Mesendoderm (in vitro differentiated cells): ENCODE results near the gene EPS8.
"Not testable (repeated sequence)": the region's sequence is repeated elsewhere in the genome, so short reads cannot be mapped to it uniquely, and the experiment has no call there.

ENCODE experiments used
- DNase-seq: peaks from one replicate; pipeline ENCODE4 v3.0.0; 2013
- H2AK5ac ChIP-seq: 2 replicates; pipeline ENCODE4 v1.6.1; 2013; ENCODE audit warnings: low read length, inconsistent platforms
- H2BK120ac ChIP-seq: 2 replicates; pipeline ENCODE4 v1.6.1; 2013; ENCODE audit warnings: low read depth, mild to moderate bottlenecking, low read length, moderate library complexity, mixed read lengths
- H2BK15ac ChIP-seq: replicated peaks from 2 replicates; pipeline ENCODE4 v1.6.1; 2013; ENCODE audit warnings: low read depth, mild to moderate bottlenecking, moderate library complexity
- H2BK5ac ChIP-seq: 2 replicates; pipeline ENCODE4 v1.6.1; 2013; ENCODE audit warnings: low read length, inconsistent platforms
- H3K18ac ChIP-seq: 2 replicates; pipeline ENCODE4 v1.6.1; 2013; ENCODE audit warnings: mild to moderate bottlenecking, low read length, mixed read lengths
- H3K23ac ChIP-seq: one replicate; pipeline ENCODE4 v1.6.1; 2013; ENCODE audit warnings: low read length
- H3K27ac ChIP-seq: 2 replicates; pipeline ENCODE4 v1.5.1; 2013; ENCODE audit warnings: low read depth, mild to moderate bottlenecking, inconsistent platforms, low read length, moderate library complexity
- H3K27me3 ChIP-seq: 2 replicates; pipeline ENCODE4 v1.6.1; 2013; ENCODE audit warnings: low read length, control low read depth, mild to moderate bottlenecking, inconsistent platforms; ENCODE audit not compliant: insufficient read depth, poor library complexity
- H3K36me3 ChIP-seq: 2 replicates; pipeline ENCODE4 v1.6.1; 2013; ENCODE audit warnings: low read length, inconsistent platforms; ENCODE audit not compliant: control insufficient read depth, insufficient read depth
- H3K4ac ChIP-seq: one replicate; pipeline ENCODE4 v1.6.1; 2013; ENCODE audit warnings: low read depth, mild to moderate bottlenecking, low read length, moderate library complexity
- H3K4me1 ChIP-seq: 2 replicates; pipeline ENCODE4 v1.6.1; 2013; ENCODE audit warnings: low read depth, low read length, inconsistent platforms; ENCODE audit not compliant: control insufficient read depth
- H3K4me2 ChIP-seq: 2 replicates; pipeline ENCODE4 v1.6.1; 2013; ENCODE audit warnings: low read length
- H3K4me3 ChIP-seq: 2 replicates; pipeline ENCODE4 v1.5.1; 2013; ENCODE audit warnings: mild to moderate bottlenecking, low read length
- H3K56ac ChIP-seq: one replicate; pipeline ENCODE4 v1.6.1; 2013; ENCODE audit warnings: low read length
- H3K79me1 ChIP-seq: 2 replicates; pipeline ENCODE4 v1.6.1; 2013; ENCODE audit warnings: low read length, inconsistent platforms
- H3K79me2 ChIP-seq: 2 replicates; pipeline ENCODE4 v1.6.1; 2013; ENCODE audit warnings: mild to moderate bottlenecking, low read length; ENCODE audit not compliant: control insufficient read depth, insufficient read depth
- H3K9ac ChIP-seq: 2 replicates; pipeline ENCODE4 v1.6.1; 2013; ENCODE audit warnings: low read length, inconsistent platforms
- H4K5ac ChIP-seq: one replicate; pipeline ENCODE4 v1.6.1; 2013; ENCODE audit warnings: low read length
- H4K8ac ChIP-seq: one replicate; pipeline ENCODE4 v1.6.1; 2013; ENCODE audit warnings: low read depth, mild to moderate bottlenecking, control low read depth, low read length, moderate library complexity
- WGBS: extraction: QIAGEN DNeasy Blood & Tissue Kit; methylation state at CpG from one replicate; pipeline ENCODE4 v1.1.7; 2013; ENCODE audit warnings: low lambda C conversion rate, missing lambda C conversion rate; ENCODE audit not compliant: insufficient coverage; ENCODE audit errors: extremely low coverage; 5-methylcytosine and 5-hydroxymethylcytosine counted together

The EPS8 gene

DNA sequence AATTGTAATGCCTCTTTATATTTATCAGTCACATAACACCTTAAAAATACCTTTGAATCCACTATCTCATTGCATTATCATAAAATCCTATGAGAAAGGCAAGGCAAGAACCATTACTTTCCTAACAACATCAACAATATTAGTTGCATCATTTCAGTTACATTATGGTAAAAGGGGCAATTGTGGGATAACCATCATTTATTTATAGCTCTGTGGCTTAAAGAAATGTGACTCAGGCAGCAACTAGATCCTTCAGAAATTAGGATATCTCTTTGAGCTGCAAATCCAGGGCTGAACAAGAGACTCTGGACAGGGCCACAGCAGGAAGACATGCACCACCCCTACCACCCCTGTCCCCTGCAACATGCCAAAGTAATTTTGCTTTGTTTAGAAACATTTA is 36.4 kb downstream of the EPS8 start:
- H3K4me3 ChIP-seq = no peak overlapping the region
- H4K5ac ChIP-seq = no peak overlapping the region
- H3K9ac ChIP-seq = no peak overlapping the region
- H2BK15ac ChIP-seq = no peak overlapping the region
- H3K4ac ChIP-seq = no peak overlapping the region
- H3K56ac ChIP-seq = no peak overlapping the region
- H3K79me1 ChIP-seq = no peaks in the 10 kb centered on the region
- no peak overlapping the region for H3K27ac ChIP-seq
- no peaks in the 10 kb centered on the region for H3K4me1 ChIP-seq
- no peaks in the 10 kb centered on the region for H3K27me3 ChIP-seq
- DNase-seq = no peak
- no peak overlapping the region for H2AK5ac ChIP-seq
- no peak overlapping the region for H3K23ac ChIP-seq
- H3K79me2 ChIP-seq = no peaks in the 10 kb centered on the region
- no peaks in the 10 kb centered on the region for H3K36me3 ChIP-seq
- H3K4me2 ChIP-seq = no peak overlapping the region
- no peak overlapping the region for H3K18ac ChIP-seq
- H2BK5ac ChIP-seq = no peak overlapping the region
- no peak overlapping the region for H2BK120ac ChIP-seq
- H4K8ac ChIP-seq = no peak overlapping the region

DNA sequence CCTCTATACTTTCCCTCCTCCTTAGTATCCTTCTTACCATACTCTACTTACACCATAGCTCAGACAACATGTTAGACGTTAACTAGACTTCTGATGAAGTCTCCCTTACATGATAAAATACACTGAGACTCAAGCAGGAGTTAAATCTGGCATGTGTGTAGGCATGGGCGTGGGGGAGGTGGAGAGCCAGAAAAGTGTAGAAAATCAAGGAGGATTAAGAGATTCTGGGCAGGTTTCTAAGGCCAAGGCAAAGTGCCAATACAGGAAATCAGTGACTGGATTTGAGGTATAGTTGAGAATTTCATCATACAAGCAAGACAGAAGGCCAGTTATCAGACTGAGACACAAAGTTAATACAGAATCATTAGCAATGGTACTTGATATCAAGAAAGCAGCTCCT is 37.4 kb downstream of the EPS8 start:
- no peak overlapping the region for H3K4me2 ChIP-seq
- no peak overlapping the region for H3K4ac ChIP-seq
- H4K8ac ChIP-seq = no peak overlapping the region
- no peak overlapping the region for H2BK15ac ChIP-seq
- no CpG with 5 or more reads among the region's 2 CpGs for WGBS
- no peaks in the 10 kb centered on the region for H3K36me3 ChIP-seq
- H3K4me1 ChIP-seq = no peaks in the 10 kb centered on the region
- H3K18ac ChIP-seq = no peak overlapping the region
- DNase-seq = no peak
- no peak overlapping the region for H3K4me3 ChIP-seq
- no peak overlapping the region for H2BK5ac ChIP-seq
- H3K56ac ChIP-seq = no peak overlapping the region
- no peaks in the 10 kb centered on the region for H3K27me3 ChIP-seq
- H3K9ac ChIP-seq = no peak overlapping the region
- no peak overlapping the region for H3K27ac ChIP-seq
- no peaks in the 10 kb centered on the region for H3K79me2 ChIP-seq
- no peak overlapping the region for H2AK5ac ChIP-seq
- no peak overlapping the region for H2BK120ac ChIP-seq
- H3K23ac ChIP-seq = no peak overlapping the region
- H3K79me1 ChIP-seq = no peaks in the 10 kb centered on the region
- H4K5ac ChIP-seq = no peak overlapping the region

DNA sequence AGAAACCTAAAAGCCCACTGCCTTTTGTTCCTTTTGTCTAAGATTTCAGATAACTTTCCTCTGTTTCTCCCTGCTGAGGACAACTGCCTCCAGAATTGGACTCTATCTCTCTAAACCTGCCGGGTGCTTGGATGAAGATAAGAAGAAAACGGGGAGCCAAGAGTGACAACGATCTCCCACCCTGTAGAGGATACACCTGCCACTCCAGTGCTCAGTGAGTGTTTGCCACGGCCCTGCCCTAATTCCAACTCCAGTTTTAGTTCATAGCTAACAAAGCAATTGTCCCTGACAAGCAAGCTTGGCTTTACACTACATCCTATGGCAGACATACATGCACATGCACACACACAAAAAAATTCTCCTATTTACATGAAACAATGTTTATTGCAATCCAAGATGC is 39.3 kb downstream of the EPS8 start:
- Histone ChIP-seq H3K27ac (no peak overlapping the region), H2BK15ac (no peak overlapping the region), H4K5ac (no peak overlapping the region), H3K23ac (no peak overlapping the region), H2BK120ac (no peak overlapping the region), H2AK5ac (no peak overlapping the region), H3K79me1 (no peaks in the 10 kb centered on the region), H3K27me3 (no peaks in the 10 kb centered on the region), H3K4me3 (no peak overlapping the region), H4K8ac (no peak overlapping the region), H3K18ac (no peak overlapping the region), H3K79me2 (no peaks in the 10 kb centered on the region), H3K9ac (no peak overlapping the region), H3K4me2 (no peak overlapping the region), H3K4me1 (no peaks in the 10 kb centered on the region), H2BK5ac (no peak overlapping the region), H3K56ac (no peak overlapping the region), H3K4ac (no peak overlapping the region), H3K36me3 (no peaks in the 10 kb centered on the region)
- WGBS = no CpG with 5 or more reads among the region's 4 CpGs
- DNase-seq = no peak

DNA sequence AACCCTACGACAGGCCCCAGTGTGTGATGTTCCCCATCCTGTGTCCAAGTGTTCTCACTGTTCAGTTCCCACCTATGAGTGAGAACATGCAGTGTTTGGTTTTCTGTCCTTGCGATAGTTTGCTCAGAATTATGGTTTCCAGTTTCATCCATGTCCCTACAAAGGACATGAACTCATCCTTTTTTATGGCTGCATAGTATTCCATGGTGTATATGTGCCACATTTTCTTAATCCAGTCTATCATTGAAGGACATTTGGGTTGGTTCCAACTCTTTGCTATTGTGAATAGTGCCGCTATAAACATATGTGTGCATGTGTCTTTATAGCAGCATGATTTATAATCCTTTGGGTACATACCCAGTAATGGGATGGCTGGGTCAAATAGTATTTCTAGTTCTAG is 47.3 kb downstream of the EPS8 start:
- not testable (repeated sequence) for H3K4me2 ChIP-seq, H2BK120ac ChIP-seq, H3K4me1 ChIP-seq, H3K36me3 ChIP-seq, H3K79me2 ChIP-seq, H4K8ac ChIP-seq, H3K79me1 ChIP-seq, H3K18ac ChIP-seq, H3K27me3 ChIP-seq, H3K4ac ChIP-seq, H4K5ac ChIP-seq, H2BK5ac ChIP-seq, H3K9ac ChIP-seq, DNase-seq, H2AK5ac ChIP-seq, H3K56ac ChIP-seq, H3K27ac ChIP-seq, H3K4me3 ChIP-seq, H2BK15ac ChIP-seq, H3K23ac ChIP-seq
- WGBS = no CpG with 5 or more reads among the region's 3 CpGs

DNA sequence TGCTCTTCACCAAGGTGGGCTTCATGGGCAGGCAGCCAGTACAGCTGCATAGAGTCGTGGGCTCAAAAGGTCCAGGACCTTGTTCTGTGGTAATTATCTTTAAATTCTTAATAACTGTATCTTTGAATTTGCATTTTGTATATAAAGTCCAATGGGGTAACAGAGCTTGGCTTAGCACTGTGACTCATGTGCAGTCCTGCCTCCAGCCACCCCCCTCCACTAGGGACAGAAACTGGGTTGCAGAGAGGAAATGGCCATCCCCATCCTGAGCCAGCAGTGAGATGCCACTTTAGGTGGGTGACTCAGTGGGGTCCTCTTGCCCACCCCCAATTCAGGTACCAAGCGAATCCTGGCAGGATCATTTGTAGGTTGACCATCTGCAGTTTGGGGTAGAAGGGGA is 48.1 kb downstream of the EPS8 start:
- H3K27ac ChIP-seq = no peak overlapping the region
- no CpG with 5 or more reads among the region's 2 CpGs for WGBS
- no peak overlapping the region for H4K5ac ChIP-seq
- H3K56ac ChIP-seq = no peak overlapping the region
- no peak overlapping the region for H3K4me3 ChIP-seq
- no peak overlapping the region for H3K9ac ChIP-seq
- no peak overlapping the region for H2AK5ac ChIP-seq
- no peaks in the 10 kb centered on the region for H3K27me3 ChIP-seq
- DNase-seq = no peak
- no peak overlapping the region for H3K4me2 ChIP-seq
- H3K79me2 ChIP-seq = no peaks in the 10 kb centered on the region
- H3K4ac ChIP-seq = no peak overlapping the region
- H3K36me3 ChIP-seq = no peaks in the 10 kb centered on the region
- no peak overlapping the region for H4K8ac ChIP-seq
- H3K79me1 ChIP-seq = no peaks in the 10 kb centered on the region
- H2BK5ac ChIP-seq = no peak overlapping the region
- H2BK15ac ChIP-seq = no peak overlapping the region
- H3K4me1 ChIP-seq = no peaks in the 10 kb centered on the region
- no peak overlapping the region for H3K18ac ChIP-seq
- H3K23ac ChIP-seq = no peak overlapping the region
- no peak overlapping the region for H2BK120ac ChIP-seq

DNA sequence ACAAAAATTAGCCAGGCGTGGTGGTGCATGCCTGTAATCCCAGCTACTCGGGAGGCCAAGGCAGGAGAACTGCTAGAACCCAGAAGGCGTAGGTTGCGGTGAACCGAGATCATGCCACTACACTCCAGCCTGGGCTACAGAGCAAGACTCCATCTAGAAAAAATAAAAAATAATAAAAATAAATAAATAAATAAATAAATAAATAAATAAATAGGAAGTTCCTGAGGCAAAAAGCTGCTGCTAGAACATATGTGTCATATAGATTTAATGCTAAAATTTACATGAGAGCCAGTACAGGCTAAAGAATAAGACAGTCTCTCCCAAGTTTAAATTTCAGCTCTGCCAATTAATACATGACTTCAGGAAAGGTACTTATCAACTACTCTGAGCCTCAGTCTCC is 48.8 kb downstream of the EPS8 start:
- not testable (repeated sequence) for H2BK5ac ChIP-seq, H2BK120ac ChIP-seq, H3K79me1 ChIP-seq, H4K8ac ChIP-seq, H3K27me3 ChIP-seq, H3K36me3 ChIP-seq, DNase-seq, H4K5ac ChIP-seq, H3K18ac ChIP-seq, H3K4ac ChIP-seq, H3K56ac ChIP-seq, H3K4me2 ChIP-seq, H3K23ac ChIP-seq, H2BK15ac ChIP-seq, H3K9ac ChIP-seq, H3K27ac ChIP-seq, H3K4me1 ChIP-seq, H2AK5ac ChIP-seq, H3K79me2 ChIP-seq, H3K4me3 ChIP-seq
- WGBS = no CpG with 5 or more reads among the region's 5 CpGs
